K562 (cell line): ENCODE data around the gene ITPKA. TPM values are rescaled to one million over a fixed set of nuclear protein-coding genes. Genes with fewer than 3 reads are reported as not detected.

Source experiments
- ATAC-seq: fragments of 200-7000 bp; cut with Tn5 transposase; 3 replicates; pipeline ENCODE4 v1.9.1; 2020; ENCODE audit warnings: moderate library complexity
- BruUV-seq: library from RNA; stranded (reverse); fragments of 400-500 nt; replicated peaks from 2 replicates; lab custom pipeline; 2021; lab: Mats Ljungman, UMichigan
- CTCF ChIA-PET: fragments of 300-600 bp; formaldehyde crosslinking; extraction: SDS; loops from one replicate; lab custom pipeline; 2021; ENCODE audit warnings: low intra/inter-chr PET ratio; lab: Yijun Ruan, JAX
- POLR2A ChIA-PET: fragments of 300-600, 350-650 bp; sonication (Branson Sonifier 250); formaldehyde crosslinking; extraction: SDS; loops from one replicate; lab custom pipeline; 2021; ENCODE audit warnings: antibody characterized with exemption, inconsistent platforms; lab: Yijun Ruan, JAX
- DNase-seq, 4 experiments: peaks; one replicate each; pipeline versions ENCODE4 v3.0.0 to v3.0.0-alpha.2; 2011 to 2018; ENCODE audit warnings: low spot score in 3 of 4, mixed read lengths in 3 of 4; ENCODE audit errors: extremely low read depth in 1 of 4
- FAIRE-seq: peaks from 2 replicates; lab custom pipeline; 2011; peaks lifted over from hg19 to GRCh38; lab: Jason Lieb, UNC
- H2AFZ ChIP-seq: 2 replicates; pipeline ENCODE4 v1.6.0; 2011; ENCODE audit warnings: low read depth, low read length, control low read depth, inconsistent platforms
- H3K27ac ChIP-seq: fragments of 200-600 bp; 3 replicates; pipeline ENCODE4 v1.8.0; 2011; ENCODE audit warnings: low read depth, mild to moderate bottlenecking, control low read depth, inconsistent platforms, low read length, moderate library complexity, mixed read lengths; ENCODE audit errors: extremely low read depth
- H3K27me3 ChIP-seq, 2 experiments: fragments of 300-600 bp in 1 of 2; 2 replicates in 1 of 2; 3 replicates in 1 of 2; pipeline versions ENCODE4 v1.6.0 to v1.8.0; 2011; ENCODE audit warnings: inconsistent platforms in 2 of 2, low read length in 2 of 2, mild to moderate bottlenecking in 1 of 2, mixed read lengths in 1 of 2, moderate library complexity in 1 of 2; ENCODE audit not compliant: control insufficient read depth in 2 of 2, insufficient read depth in 2 of 2
- H3K36me3 ChIP-seq: fragments of 300-600 bp; 3 replicates; pipeline ENCODE4 v1.8.0; 2011; ENCODE audit warnings: mild to moderate bottlenecking, low read length, inconsistent platforms; ENCODE audit not compliant: control insufficient read depth, insufficient read depth
- H3K4me1 ChIP-seq, 2 experiments: fragments of 200-600 bp in 1 of 2; replicated peaks in 1 of 2; 2 replicates in 1 of 2; 3 replicates in 1 of 2; pipeline versions ENCODE4 v1.5.1 to v1.8.0; 2011; ENCODE audit warnings: inconsistent platforms in 2 of 2, low read length in 2 of 2, mild to moderate bottlenecking in 1 of 2, mixed read lengths in 1 of 2, moderate library complexity in 1 of 2; ENCODE audit not compliant: control insufficient read depth in 2 of 2, insufficient read depth in 2 of 2
- H3K4me2 ChIP-seq: 2 replicates; pipeline ENCODE4 v1.6.1; 2011; ENCODE audit warnings: low read length, control low read depth, inconsistent platforms, mixed read lengths; ENCODE audit not compliant: insufficient read depth
- H3K4me3 ChIP-seq: fragments of 200-600 bp; sonication (generic), shearing (Covaris generic); 2 replicates; pipeline ENCODE4 v1.5.1; 2016; ENCODE audit warnings: control low read depth, inconsistent platforms
- H3K79me2 ChIP-seq: fragments of 200-600 bp; 3 replicates; pipeline ENCODE4 v1.8.0; 2011; ENCODE audit warnings: low read length, inconsistent platforms; ENCODE audit not compliant: control insufficient read depth, insufficient read depth
- H3K9ac ChIP-seq, 2 experiments: 2 replicates each; pipeline versions ENCODE4 v1.6.0 to v1.6.1; 2011; ENCODE audit warnings: low read depth in 2 of 2, low read length in 2 of 2, control low read depth in 1 of 2, inconsistent platforms in 1 of 2, mild to moderate bottlenecking in 1 of 2, mixed read lengths in 1 of 2; ENCODE audit not compliant: insufficient read depth in 1 of 2
- H3K9me1 ChIP-seq: one replicate; pipeline ENCODE4 v1.6.0; 2011; ENCODE audit warnings: inconsistent platforms, mild to moderate bottlenecking, low read length, moderate library complexity; ENCODE audit not compliant: control insufficient read depth, insufficient read depth
- H3K9me3 ChIP-seq: replicated peaks from 2 replicates; pipeline ENCODE4 v1.5.1; 2011; ENCODE audit warnings: low read depth, low read length, inconsistent platforms; ENCODE audit not compliant: control insufficient read depth, insufficient read depth
- H4K20me1 ChIP-seq: replicated peaks from 2 replicates; pipeline ENCODE4 v1.6.1; 2011; ENCODE audit warnings: low read length, inconsistent platforms, mixed read lengths; ENCODE audit not compliant: control insufficient read depth, insufficient read depth
- ARID1B ChIP-seq: fragments of 450-650 bp; IDR thresholded peaks from 2 replicates; pipeline ENCODE4 v1.6.1; 2016; ENCODE audit warnings: antibody characterized with exemption, mild to moderate bottlenecking, inconsistent platforms
- FOXJ3 ChIP-seq: sonication (generic); formaldehyde crosslinking; IDR thresholded peaks from 2 replicates; pipeline ENCODE4 v1.4.0; 2020; ENCODE audit warnings: mild to moderate bottlenecking, missing genetic modification reagents
- TBP ChIP-seq: optimal IDR thresholded peaks from 2 replicates; pipeline ENCODE3; 2011; ENCODE audit warnings: low read depth, low read length, improper control_type of control experiment
- WGBS: fragments of 100-300 bp; shearing (Covaris generic); methylation state at CpG from one replicate; pipeline ENCODE4 v1.1.6; 2016; ENCODE audit warnings: low coverage, mixed read lengths; ENCODE audit not compliant: insufficient coverage; ENCODE audit errors: missing lambda C conversion rate; 5-methylcytosine and 5-hydroxymethylcytosine counted together
- in situ Hi-C: fragments of 300-500 bp; cut with MboI; formaldehyde crosslinking; loops from 4 replicates; pipeline ENCODE4 v1.15.0; 2018; ENCODE audit warnings: inconsistent platforms, mixed read lengths
- intact Hi-C: fragments of 100-400 bp; cut with micrococcal nuclease; formaldehyde crosslinking; loops from 2 replicates; pipeline ENCODE4 v1.14.2; 2022
- polyA plus RNA-seq, 8 experiments: library from polyadenylated mRNA; depleted of rRNA in 4 of 8; stranded (reverse) in 5 of 8; unstranded in 3 of 8; fragments of >200 nt; fragmentation: Nextera tagmentation in 2 of 8; fragmentation: Illumina TruSeq in 1 of 8; extraction: Ambion mirVana in 2 of 8; extraction: Trizol in 1 of 8; gene quantifications; 2 replicates each; pipeline versions ENCODE4 v1.2.1 to v1.2.3, GENCODE V29; 2011 to 2014; ENCODE audit warnings: inconsistent platforms in 1 of 8, missing spikeins in 1 of 8
- total RNA-seq, 7 experiments: library from RNA; depleted of rRNA in 6 of 7; stranded (reverse); fragments of >200 nt in 6 of 7; fragmentation: Illumina TruSeq in 2 of 7; extraction: Trizol in 2 of 7; gene quantifications; 2 replicates each; pipeline versions ENCODE4 v1.2.1 to v1.2.3, GENCODE V29; 2011 to 2021; ENCODE audit warnings: low replicate concordance in 1 of 7
- TF ChIP-seq, protein P1 (sequence below), 2 experiments: fragments of 450-650 bp; conservative IDR thresholded peaks; 2 replicates each; pipeline ENCODE4 v1.6.1; 2017; ENCODE audit warnings: mild to moderate bottlenecking in 2 of 2, moderate library complexity in 2 of 2
- TF ChIP-seq, protein P2 (sequence below): sonication (generic); formaldehyde crosslinking; IDR thresholded peaks from 2 replicates; pipeline ENCODE4 v1.8.0; 2022; ENCODE audit warnings: mild to moderate bottlenecking, missing genetic modification reagents, borderline replicate concordance
- TF ChIP-seq, protein P3 (sequence below): sonication (generic); formaldehyde crosslinking; IDR thresholded peaks from 2 replicates; pipeline ENCODE4 v1.8.0; 2022; ENCODE audit warnings: missing genetic modification reagents, mild to moderate bottlenecking, moderate library complexity, borderline replicate concordance
- TF ChIP-seq, protein P4 (sequence below), 2 experiments: fragments of 200-800 bp in 1 of 2; sonication (Bioruptor generic) in 1 of 2; sonication (generic) in 1 of 2; formaldehyde crosslinking in 1 of 2; IDR thresholded peaks in 1 of 2; conservative IDR thresholded peaks in 1 of 2; 2 replicates each; pipeline versions ENCODE4 v1.5.0 to v1.6.1; 2016 to 2020; ENCODE audit warnings: missing compliant biosample characterization in 1 of 2, missing genetic modification characterization in 1 of 2, missing genetic modification reagents in 1 of 2

Gene ITPKA
- total and polyA plus RNA-seq, 9 of the 15 experiments (the other 6 are each of a cell fraction or from before 2014, with no cell fraction given): 0.14 to 68.4 (median 11.5) TPM

DNA sequence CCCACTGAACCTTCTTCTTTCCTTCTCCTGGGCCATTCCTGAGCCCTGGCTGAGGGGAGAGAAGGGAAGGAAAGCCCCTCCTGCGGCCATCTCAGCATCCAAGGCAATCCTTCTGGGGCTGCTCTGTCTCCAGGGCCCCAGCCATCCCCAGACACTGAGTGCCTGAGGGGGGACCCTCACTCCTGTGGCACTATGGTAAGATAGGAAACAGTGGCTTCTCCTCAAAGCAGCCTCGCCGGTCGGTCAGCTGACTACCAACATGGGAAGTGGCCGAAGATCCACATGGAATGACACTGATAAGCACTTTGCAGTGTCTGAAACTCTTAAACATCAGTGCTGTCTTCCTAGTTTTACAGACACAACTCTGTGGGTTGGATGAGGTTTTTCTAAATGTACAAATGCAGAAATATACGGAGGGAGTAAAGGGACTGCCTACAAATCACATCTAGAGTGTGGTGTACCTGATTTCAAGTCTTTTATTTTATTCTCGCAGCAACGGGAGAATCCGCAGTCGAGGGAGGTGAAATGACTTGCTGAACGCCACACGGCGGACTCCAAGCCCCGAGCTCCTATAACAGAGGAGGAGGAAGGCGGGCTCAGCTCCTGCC lies 973 bp upstream of the ITPKA start:
- Histone ChIP-seq H3K36me3 (0 out of 3 replicates have a peak, but pooled peaks cover 6% of the 10 kb centered on the region), H3K9ac (peak overlapping the region; percentile 81 to 94), H4K20me1 (no peaks in the 10 kb centered on the region), H3K9me1 (no peaks in the 10 kb centered on the region), H3K27ac (peak overlapping the region; percentile 80), H3K27me3 (no peaks in the 10 kb centered on the region), H3K9me3 (no peaks in the 10 kb centered on the region), H3K79me2 (peaks cover 33% of the 10 kb centered on the region), H3K4me2 (peak overlapping the region; percentile 90), H2AFZ (peak overlapping the region; percentile 82), H3K4me1 (peaks cover 24 to 44% of the 10 kb centered on the region in 2 experiments), H3K4me3 (peak overlapping the region; percentile 60)
- ATAC-seq (no peak), DNase-seq (peak in 3 of 4 experiments; percentile 46 to 55 (median 50)), FAIRE-seq (peak; percentile 75)
- 4% methylated on average over 13 of the region's 15 CpGs for WGBS
- CTCF ChIA-PET: no interaction called here
- POLR2A ChIA-PET: interaction anchor here (0.5 to 1.7 kb wide), 9 partner anchors 8 to 1911 kb away, joined by 3 to 14 read pairs (median 4); partner anchors contain the start of gene NUSAP1
- intact Hi-C loops (loop anchor here (5.0 kb wide), 1 partner anchor 480 kb away; the partner anchor contains the start of gene EHD4), in situ Hi-C loops (no loop called here)
- BruUV-seq: no TSS peak
- TF ChIP-seq ARID1B: peak; percentile 16
- TF ChIP-seq FOXJ3 (CRISPR knock-in tag): no peak
- TF ChIP-seq, protein P1, sequence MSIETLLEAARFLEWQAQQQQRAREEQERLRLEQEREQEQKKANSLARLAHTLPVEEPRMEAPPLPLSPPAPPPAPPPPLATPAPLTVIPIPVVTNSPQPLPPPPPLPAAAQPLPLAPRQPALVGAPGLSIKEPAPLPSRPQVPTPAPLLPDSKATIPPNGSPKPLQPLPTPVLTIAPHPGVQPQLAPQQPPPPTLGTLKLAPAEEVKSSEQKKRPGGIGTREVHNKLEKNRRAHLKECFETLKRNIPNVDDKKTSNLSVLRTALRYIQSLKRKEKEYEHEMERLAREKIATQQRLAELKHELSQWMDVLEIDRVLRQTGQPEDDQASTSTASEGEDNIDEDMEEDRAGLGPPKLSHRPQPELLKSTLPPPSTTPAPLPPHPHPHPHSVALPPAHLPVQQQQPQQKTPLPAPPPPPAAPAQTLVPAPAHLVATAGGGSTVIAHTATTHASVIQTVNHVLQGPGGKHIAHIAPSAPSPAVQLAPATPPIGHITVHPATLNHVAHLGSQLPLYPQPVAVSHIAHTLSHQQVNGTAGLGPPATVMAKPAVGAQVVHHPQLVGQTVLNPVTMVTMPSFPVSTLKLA (conservative IDR thresholded peaks at IDR 0.05): peak in 1 of 2 experiments; percentile 50; a peak in 1 of 4 replicates
- TF ChIP-seq, protein P2, sequence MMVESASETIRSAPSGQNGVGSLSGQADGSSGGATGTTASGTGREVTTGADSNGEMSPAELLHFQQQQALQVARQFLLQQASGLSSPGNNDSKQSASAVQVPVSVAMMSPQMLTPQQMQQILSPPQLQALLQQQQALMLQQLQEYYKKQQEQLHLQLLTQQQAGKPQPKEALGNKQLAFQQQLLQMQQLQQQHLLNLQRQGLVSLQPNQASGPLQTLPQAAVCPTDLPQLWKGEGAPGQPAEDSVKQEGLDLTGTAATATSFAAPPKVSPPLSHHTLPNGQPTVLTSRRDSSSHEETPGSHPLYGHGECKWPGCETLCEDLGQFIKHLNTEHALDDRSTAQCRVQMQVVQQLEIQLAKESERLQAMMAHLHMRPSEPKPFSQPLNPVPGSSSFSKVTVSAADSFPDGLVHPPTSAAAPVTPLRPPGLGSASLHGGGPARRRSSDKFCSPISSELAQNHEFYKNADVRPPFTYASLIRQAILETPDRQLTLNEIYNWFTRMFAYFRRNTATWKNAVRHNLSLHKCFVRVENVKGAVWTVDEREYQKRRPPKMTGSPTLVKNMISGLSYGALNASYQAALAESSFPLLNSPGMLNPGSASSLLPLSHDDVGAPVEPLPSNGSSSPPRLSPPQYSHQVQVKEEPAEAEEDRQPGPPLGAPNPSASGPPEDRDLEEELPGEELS (CRISPR knock-in tag): 0 out of 2 replicates have a peak, but pooled peaks have one; percentile 24
- peak; percentile 31 for TF ChIP-seq TBP
- TF ChIP-seq, protein P3, sequence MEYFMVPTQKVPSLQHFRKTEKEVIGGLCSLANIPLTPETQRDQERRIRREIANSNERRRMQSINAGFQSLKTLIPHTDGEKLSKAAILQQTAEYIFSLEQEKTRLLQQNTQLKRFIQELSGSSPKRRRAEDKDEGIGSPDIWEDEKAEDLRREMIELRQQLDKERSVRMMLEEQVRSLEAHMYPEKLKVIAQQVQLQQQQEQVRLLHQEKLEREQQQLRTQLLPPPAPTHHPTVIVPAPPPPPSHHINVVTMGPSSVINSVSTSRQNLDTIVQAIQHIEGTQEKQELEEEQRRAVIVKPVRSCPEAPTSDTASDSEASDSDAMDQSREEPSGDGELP (CRISPR knock-in tag): 0 out of 2 replicates have a peak, but pooled peaks have one; percentile 34
- TF ChIP-seq, protein P4, sequence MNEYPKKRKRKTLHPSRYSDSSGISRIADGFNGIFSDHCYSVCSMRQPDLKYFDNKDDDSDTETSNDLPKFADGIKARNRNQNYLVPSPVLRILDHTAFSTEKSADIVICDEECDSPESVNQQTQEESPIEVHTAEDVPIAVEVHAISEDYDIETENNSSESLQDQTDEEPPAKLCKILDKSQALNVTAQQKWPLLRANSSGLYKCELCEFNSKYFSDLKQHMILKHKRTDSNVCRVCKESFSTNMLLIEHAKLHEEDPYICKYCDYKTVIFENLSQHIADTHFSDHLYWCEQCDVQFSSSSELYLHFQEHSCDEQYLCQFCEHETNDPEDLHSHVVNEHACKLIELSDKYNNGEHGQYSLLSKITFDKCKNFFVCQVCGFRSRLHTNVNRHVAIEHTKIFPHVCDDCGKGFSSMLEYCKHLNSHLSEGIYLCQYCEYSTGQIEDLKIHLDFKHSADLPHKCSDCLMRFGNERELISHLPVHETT (CRISPR knock-in tag; conservative IDR thresholded peaks at IDR 0.05 in 1 of 2, IDR thresholded peaks at IDR 0.05 in 1 of 2): peak in 1 of 2 experiments; percentile 0; a peak in 1 of 4 replicates
